Type B pancreatic cell (in vitro differentiated cells): ENCODE data around the gene KIF26A. TPM values are rescaled to one million over a fixed set of nuclear protein-coding genes. Genes with fewer than 3 reads are reported as not detected.

Experiments used
- DNase-seq: peaks from one replicate; pipeline ENCODE4 v3.0.0; 2021; ENCODE audit warnings: mixed read lengths; ENCODE audit not compliant: unreplicated experiment; ENCODE audit errors: extremely low spot score
- H3K27ac Mint-ChIP-seq: 2 replicates; pipeline ENCODE4 v1.8.0; 2021; ENCODE audit warnings: mild to moderate bottlenecking, mixed read lengths
- H3K27me3 Mint-ChIP-seq: 2 replicates; pipeline ENCODE4 v1.8.0; 2021; ENCODE audit warnings: mixed read lengths
- H3K36me3 Mint-ChIP-seq: 2 replicates; pipeline ENCODE4 v1.8.0; 2021; ENCODE audit warnings: mixed read lengths
- H3K4me1 Mint-ChIP-seq: one replicate; pipeline ENCODE4 v1.8.0; 2021; ENCODE audit warnings: mixed read lengths; ENCODE audit not compliant: unreplicated experiment
- H3K4me3 Mint-ChIP-seq: 2 replicates; pipeline ENCODE4 v1.8.0; 2021; ENCODE audit warnings: mild to moderate bottlenecking, mixed read lengths
- H3K9me3 Mint-ChIP-seq: 2 replicates; pipeline ENCODE4 v1.8.0; 2021; ENCODE audit warnings: mixed read lengths
- CTCF ChIP-seq: fragments of 200-600 bp; sonication (generic); conservative IDR thresholded peaks from 2 replicates; pipeline ENCODE4 v1.5.0; 2021; ENCODE audit warnings: antibody characterized with exemption, mild to moderate bottlenecking
- total RNA-seq: library from RNA; stranded (reverse); gene quantifications from 2 replicates; pipeline ENCODE4 v1.2.1, GENCODE V29; 2021; ENCODE audit warnings: low replicate concordance

KIF26A gene
- total RNA-seq, 1 donor from 2014 or later, result 23.4 TPM

- H3K4me3 Mint-ChIP-seq, result no peak overlapping the region
- H3K36me3 Mint-ChIP-seq, result no peaks in the 10 kb centered on the region
Measured at GRCh38 chr14:104179564-104180129, 41.3 kb downstream of the KIF26A start.

GRCh38 chr14:104180561-104181165 is 42.3 kb downstream of the KIF26A start:
- H3K4me1 Mint-ChIP-seq, result peaks cover 4% of the 10 kb centered on the region
- no peaks in the 10 kb centered on the region for H3K36me3 Mint-ChIP-seq
- H3K27me3 Mint-ChIP-seq, result no peaks in the 10 kb centered on the region
- TF ChIP-seq CTCF, result no peak
- DNase-seq, result no peak
- H3K27ac Mint-ChIP-seq, result no peak overlapping the region
- no peak overlapping the region for H3K4me3 Mint-ChIP-seq
- no peaks in the 10 kb centered on the region for H3K9me3 Mint-ChIP-seq

More at GRCh38 chr14:104179564-104180129, 41.3 kb downstream of the KIF26A start:
- H3K9me3 Mint-ChIP-seq, result no peaks in the 10 kb centered on the region
- no peak for DNase-seq
- no peak overlapping the region for H3K27ac Mint-ChIP-seq
- TF ChIP-seq CTCF, result no peak
- no peaks in the 10 kb centered on the region for H3K27me3 Mint-ChIP-seq
- H3K4me1 Mint-ChIP-seq, result peaks cover 4% of the 10 kb centered on the region

GRCh38 chr14:104181761-104182530 is 43.6 kb downstream of the KIF26A start:
- TF ChIP-seq CTCF, result no peak
- no peak overlapping the region for H3K4me3 Mint-ChIP-seq
- H3K9me3 Mint-ChIP-seq, result no peaks in the 10 kb centered on the region
- no peaks in the 10 kb centered on the region for H3K27me3 Mint-ChIP-seq
- H3K4me1 Mint-ChIP-seq, result peaks cover 4% of the 10 kb centered on the region
- no peak for DNase-seq
- no peak overlapping the region for H3K27ac Mint-ChIP-seq
- no peaks in the 10 kb centered on the region for H3K36me3 Mint-ChIP-seq

- DNase-seq, result no peak
- TF ChIP-seq CTCF, result no peak
- H3K27ac Mint-ChIP-seq, result no peak overlapping the region
- H3K36me3 Mint-ChIP-seq, result no peaks in the 10 kb centered on the region
- no peak overlapping the region for H3K4me3 Mint-ChIP-seq
- no peaks in the 10 kb centered on the region for H3K27me3 Mint-ChIP-seq
- H3K4me1 Mint-ChIP-seq, result peaks cover 4% of the 10 kb centered on the region
- H3K9me3 Mint-ChIP-seq, result no peaks in the 10 kb centered on the region
Measured at GRCh38 chr14:104182857-104183425, 44.6 kb downstream of the KIF26A start.

GRCh38 chr14:104183796-104184195 is 45.4 kb downstream of the KIF26A start:
- no peaks in the 10 kb centered on the region for H3K36me3 Mint-ChIP-seq
- H3K4me3 Mint-ChIP-seq, result no peak overlapping the region
- H3K27me3 Mint-ChIP-seq, result no peaks in the 10 kb centered on the region
- TF ChIP-seq CTCF, result no peak
- H3K4me1 Mint-ChIP-seq, result peaks cover 4% of the 10 kb centered on the region
- DNase-seq, result no peak
- no peaks in the 10 kb centered on the region for H3K9me3 Mint-ChIP-seq
- no peak overlapping the region for H3K27ac Mint-ChIP-seq
